SK-N-MC (cell line): Measurements from ENCODE around the gene DIPK1B.

Experiments used
- DNase-seq: peaks from one replicate; pipeline ENCODE4 v3.0.0-alpha.2; 2011; ENCODE audit warnings: low read depth, low spot score
- H3K27ac ChIP-seq: fragments of 200-600 bp; sonication (generic); 2 replicates; pipeline ENCODE4 v1.5.1; 2016; ENCODE audit warnings: mixed run types
- H3K36me3 ChIP-seq: fragments of 200-600 bp; sonication (generic); 2 replicates; pipeline ENCODE4 v1.6.1; 2017; ENCODE audit warnings: antibody characterized with exemption, low read length, mixed read lengths; ENCODE audit not compliant: insufficient read depth
- H3K4me3 ChIP-seq: fragments of 200-600 bp; sonication (generic); 2 replicates; pipeline ENCODE4 v1.5.1; 2016
- H3K9ac ChIP-seq: fragments of 200-600 bp; sonication (generic); 2 replicates; pipeline ENCODE4 v1.8.0; 2017; ENCODE audit warnings: mixed run types, mixed read lengths; ENCODE audit not compliant: insufficient read length
- H3K9me3 ChIP-seq: fragments of 200-600 bp; sonication (generic); 2 replicates; pipeline ENCODE4 v1.6.1; 2017; ENCODE audit warnings: low read depth, mild to moderate bottlenecking, antibody characterized with exemption, low read length, moderate library complexity, mixed read lengths
- EZH2 ChIP-seq: fragments of 200-600 bp; sonication (generic); IDR thresholded peaks from one replicate; pipeline ENCODE4 v1.6.1; 2017; ENCODE audit warnings: antibody characterized with exemption
- FOXP2 ChIP-seq: optimal IDR thresholded peaks from 2 replicates; pipeline ENCODE3; 2011; ENCODE audit warnings: mild to moderate bottlenecking, moderate library complexity; ENCODE audit not compliant: insufficient read depth; ENCODE audit errors: extremely low read length, control extremely low read depth
- POLR2AphosphoS5 ChIP-seq: IDR thresholded peaks from 2 replicates; pipeline ENCODE4 v1.6.1; 2012; ENCODE audit warnings: mild to moderate bottlenecking, low read depth, low read length, borderline replicate concordance

Gene DIPK1B

DNA sequence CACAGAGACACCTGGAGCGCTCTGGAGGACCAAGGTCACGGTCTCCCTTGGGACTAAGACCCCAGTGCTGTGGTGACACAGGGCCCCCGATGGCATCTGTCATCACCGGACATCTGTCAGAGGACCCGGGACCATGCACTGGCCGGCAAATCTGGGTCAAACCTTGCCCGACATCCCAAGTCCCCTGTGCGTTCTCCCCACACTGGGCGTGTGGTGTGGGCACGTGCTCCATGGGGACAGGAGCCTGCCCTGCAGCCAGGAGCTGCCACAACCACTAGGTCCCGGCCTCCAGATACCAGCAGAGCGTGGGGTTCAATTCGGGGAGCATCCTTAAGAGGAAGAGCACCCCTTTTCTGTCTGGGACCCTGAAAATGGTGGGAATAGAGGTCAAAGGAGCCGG, 28.6 kb upstream of the DIPK1B start:
- DNase-seq, result no peak
- H3K9ac ChIP-seq, result no peak overlapping the region
- no peak overlapping the region for H3K4me3 ChIP-seq
- H3K27ac ChIP-seq, result no peak overlapping the region
- H3K36me3 ChIP-seq, result no peaks in the 10 kb centered on the region
- H3K9me3 ChIP-seq, result no peaks in the 10 kb centered on the region
- TF ChIP-seq EZH2 (no peak), FOXP2 (no peak), POLR2AphosphoS5 (no peak)

DNA sequence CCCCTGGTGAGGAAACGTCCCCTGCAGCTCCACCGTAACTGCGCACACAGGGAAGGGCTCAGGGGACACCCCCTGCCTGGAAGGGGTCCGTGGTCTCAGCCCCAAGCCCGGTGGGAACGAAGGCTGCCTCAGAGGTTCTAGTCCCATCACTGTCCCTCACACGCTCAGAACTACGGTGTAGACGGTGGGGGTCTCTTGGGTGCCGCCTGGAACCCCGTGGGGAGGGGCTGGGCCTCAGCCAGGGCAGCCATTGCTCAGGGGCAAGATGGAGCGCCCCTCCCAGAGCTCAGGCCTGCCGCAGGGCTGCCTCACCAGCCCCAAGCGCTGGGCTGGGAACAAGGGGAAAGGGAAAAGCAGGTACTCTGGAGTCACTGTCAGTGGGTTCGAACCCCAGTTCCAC, 28.0 kb upstream of the DIPK1B start:
- Histone ChIP-seq H3K9me3 (no peaks in the 10 kb centered on the region), H3K27ac (no peak overlapping the region), H3K9ac (no peak overlapping the region), H3K4me3 (no peak overlapping the region), H3K36me3 (no peaks in the 10 kb centered on the region)
- DNase-seq, result no peak
- no peak for TF ChIP-seq POLR2AphosphoS5
- TF ChIP-seq FOXP2, result no peak
- TF ChIP-seq EZH2, result no peak

DNA sequence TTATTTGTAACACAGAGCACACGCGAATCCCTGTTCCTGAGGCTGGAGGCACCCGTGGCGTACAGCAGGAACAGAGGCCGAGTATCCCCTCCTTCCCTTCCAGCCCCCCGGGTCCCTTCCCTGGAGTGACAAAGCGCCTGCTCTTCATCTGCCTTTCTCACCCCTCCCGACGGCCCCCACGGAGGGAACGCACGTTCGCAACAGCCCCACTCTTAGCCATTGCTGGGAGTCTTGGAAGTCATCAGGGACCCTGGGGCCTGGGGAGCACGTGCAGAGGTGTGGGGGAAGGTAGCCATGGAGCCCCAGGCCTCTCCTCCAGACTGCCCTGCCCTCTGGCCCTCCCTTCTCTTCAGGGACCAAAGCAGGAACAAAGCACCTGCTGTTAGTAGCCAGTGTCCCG, 27.6 kb upstream of the DIPK1B start:
- no peak for TF ChIP-seq FOXP2
- no peak for TF ChIP-seq EZH2
- no peak overlapping the region for H3K4me3 ChIP-seq
- H3K9ac ChIP-seq, result no peak overlapping the region
- H3K27ac ChIP-seq, result no peak overlapping the region
- DNase-seq, result no peak
- H3K9me3 ChIP-seq, result no peaks in the 10 kb centered on the region
- no peaks in the 10 kb centered on the region for H3K36me3 ChIP-seq

DNA sequence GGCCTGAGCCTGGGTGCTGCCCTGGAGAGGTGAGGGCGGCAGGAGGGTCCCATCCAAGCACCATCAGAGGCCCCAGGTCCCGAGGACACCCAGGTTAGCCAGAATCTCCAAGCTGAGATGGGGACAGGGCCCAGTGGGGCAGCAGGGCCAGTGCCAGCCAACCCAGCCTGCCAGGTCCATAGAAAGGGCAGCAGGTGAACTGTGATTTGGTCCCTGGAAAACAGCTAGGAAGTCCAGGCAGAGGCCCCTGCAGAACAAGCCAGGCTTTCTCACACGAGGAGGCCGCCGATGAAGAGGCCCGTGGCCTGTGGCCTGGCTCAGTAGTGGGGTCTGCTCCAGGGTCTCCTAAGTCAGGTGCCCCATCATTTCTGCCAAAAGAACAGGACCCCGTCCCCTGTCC, 27.2 kb upstream of the DIPK1B start:
- Histone ChIP-seq H3K9me3 (no peaks in the 10 kb centered on the region), H3K9ac (peak overlapping the region; percentile 47), H3K36me3 (no peaks in the 10 kb centered on the region), H3K27ac (no peak overlapping the region), H3K4me3 (no peak overlapping the region)
- no peak for TF ChIP-seq FOXP2
- TF ChIP-seq EZH2, result no peak
- TF ChIP-seq POLR2AphosphoS5, result no peak
- no peak for DNase-seq

DNA sequence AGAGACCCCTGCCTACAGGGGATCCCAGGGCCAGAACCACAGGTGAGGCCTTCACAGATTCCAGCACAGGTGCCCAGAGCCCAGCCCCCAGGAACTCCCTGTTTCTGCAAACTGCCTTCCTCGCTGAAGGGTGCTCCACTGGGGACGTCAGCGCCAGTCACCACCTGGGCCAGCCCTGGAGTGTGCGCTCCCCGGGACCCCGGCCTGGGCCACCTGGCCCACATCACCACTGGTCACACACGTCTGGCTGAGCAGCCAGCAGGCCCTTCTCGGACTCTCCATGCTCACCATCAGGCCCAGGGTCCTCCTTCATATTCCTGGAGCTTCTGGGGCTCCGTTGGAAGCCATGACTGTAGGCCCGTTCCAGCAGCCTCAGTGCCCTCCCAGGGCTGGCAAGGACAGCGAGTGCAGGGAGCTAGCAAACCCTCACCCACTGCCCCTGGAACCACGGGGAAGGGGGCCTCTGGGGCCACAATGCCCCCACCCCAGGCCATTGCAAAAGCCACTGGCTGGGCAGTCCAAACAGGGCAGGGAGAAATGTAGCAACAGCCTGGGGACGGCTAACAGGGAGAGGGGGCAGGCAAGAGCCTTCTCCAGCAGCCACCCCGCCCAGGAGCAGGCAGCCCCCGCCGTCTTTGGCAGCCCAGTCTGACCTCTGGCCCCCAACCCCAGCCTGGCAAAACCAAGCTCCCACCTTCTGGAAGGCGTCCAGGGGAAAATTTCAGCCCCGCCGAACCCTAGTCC, 26.4 kb upstream of the DIPK1B start:
- no peak for DNase-seq
- no peaks in the 10 kb centered on the region for H3K9me3 ChIP-seq
- H3K27ac ChIP-seq, result no peak overlapping the region
- H3K4me3 ChIP-seq, result peak overlapping the region; percentile 90
- TF ChIP-seq FOXP2 (no peak), POLR2AphosphoS5 (no peak), EZH2 (no peak)
- no peaks in the 10 kb centered on the region for H3K36me3 ChIP-seq
- H3K9ac ChIP-seq, result peak overlapping the region; percentile 81

- H3K9ac ChIP-seq, result peak overlapping the region; percentile 81
- TF ChIP-seq EZH2 (no peak), FOXP2 (no peak), POLR2AphosphoS5 (no peak)
- no peaks in the 10 kb centered on the region for H3K36me3 ChIP-seq
- H3K27ac ChIP-seq, result no peak overlapping the region
- no peak for DNase-seq
- peak overlapping the region; percentile 90 for H3K4me3 ChIP-seq
- H3K9me3 ChIP-seq, result no peaks in the 10 kb centered on the region
Measured at GRCh38 chr9:136686534-136686793, 25.9 kb upstream of the DIPK1B start.

- TF ChIP-seq POLR2AphosphoS5, result peak; percentile 63; the same call in 1 of the 2 replicates
- TF ChIP-seq FOXP2, result no peak
- TF ChIP-seq EZH2, result no peak
- H3K9me3 ChIP-seq, result no peaks in the 10 kb centered on the region
- peak within 1 kb of the TSS; percentile 90 for H3K4me3 ChIP-seq
- H3K27ac ChIP-seq, result no peak within 1 kb of the TSS
- peak within 1 kb of the TSS; percentile 81 for H3K9ac ChIP-seq
- no peaks in the 10 kb centered on the region for H3K36me3 ChIP-seq
- DNase-seq, result no peak
Measured at GRCh38 chr9:136686794-136687711, 25.3 kb upstream of the DIPK1B start, which contains the start of gene AGPAT2. Gene AGPAT2, minus strand, starts transcription at chr9:136687457. Its CDS starts 100 bp downstream, at chr9:136687357.

GRCh38 chr9:136687721-136688223, 24.6 kb upstream of the DIPK1B start:
- Histone ChIP-seq H3K9ac (no peak overlapping the region), H3K36me3 (no peaks in the 10 kb centered on the region), H3K4me3 (peak overlapping the region; percentile 90; the same call in 1 of the 2 replicates), H3K27ac (no peak overlapping the region), H3K9me3 (no peaks in the 10 kb centered on the region)
- no peak for DNase-seq
- TF ChIP-seq EZH2 (no peak), FOXP2 (no peak), POLR2AphosphoS5 (no peak)
